ENCODE results near the gene FBXO42.
A peak's percentile ranks its signal among the peaks of the same experiment; 100 is the strongest.
"Not testable (repeated sequence)": the region's sequence is repeated elsewhere in the genome, so short reads cannot be mapped to it uniquely, and the experiment has no call there.

The FBXO42 gene

GRCh38 chr1:16258591-16259135 is 93.6 kb downstream of the FBXO42 start:
- no peak for DNase-seq

- no peak for DNase-seq
Observed at GRCh38 chr1:16257968-16258367, 94.3 kb downstream of the FBXO42 start.

- not testable (repeated sequence) for DNase-seq
Observed at GRCh38 chr1:16257556-16257955, 94.7 kb downstream of the FBXO42 start.

GRCh38 chr1:16256478-16256877 is 95.8 kb downstream of the FBXO42 start:
- no peak for DNase-seq

GRCh38 chr1:16254263-16254928 is 97.9 kb downstream of the FBXO42 start:
- DNase-seq = no peak

- no peak for DNase-seq
Observed at GRCh38 chr1:16253332-16253922, 98.9 kb downstream of the FBXO42 start.

- DNase-seq = no peak
Observed at GRCh38 chr1:16252912-16253311, 99.4 kb downstream of the FBXO42 start.

GRCh38 chr1:16251381-16251780 is 100.9 kb downstream of the FBXO42 start:
- no peak for DNase-seq

- DNase-seq = no peak
Observed at GRCh38 chr1:16250524-16251251, 101.6 kb downstream of the FBXO42 start.

GRCh38 chr1:16249596-16250241 is 102.6 kb downstream of the FBXO42 start:
- no peak for DNase-seq

- peak; percentile 86 for DNase-seq
Observed at GRCh38 chr1:16248603-16249516, 103.4 kb downstream of the FBXO42 start.

- DNase-seq = no peak
Observed at GRCh38 chr1:16248007-16248436, 104.3 kb downstream of the FBXO42 start.

GRCh38 chr1:16247441-16247840 is 104.8 kb downstream of the FBXO42 start:
- no peak for DNase-seq

- DNase-seq = no peak
Observed at GRCh38 chr1:16246961-16247360, 105.3 kb downstream of the FBXO42 start.

- DNase-seq = not testable (repeated sequence)
Observed at GRCh38 chr1:16246239-16246638, 106.0 kb downstream of the FBXO42 start.

- no peak for DNase-seq
Observed at GRCh38 chr1:16245476-16246196, 106.6 kb downstream of the FBXO42 start.

- DNase-seq = no peak
Observed at GRCh38 chr1:16244650-16245285, 107.5 kb downstream of the FBXO42 start.

- no peak for DNase-seq
Observed at GRCh38 chr1:16243936-16244649, 108.2 kb downstream of the FBXO42 start.

- no peak for DNase-seq
Observed at GRCh38 chr1:16243215-16243610, 109.1 kb downstream of the FBXO42 start.

- no peak for DNase-seq
Observed at GRCh38 chr1:16242556-16243214, 109.6 kb downstream of the FBXO42 start.
